ENCODE data around the gene DPH2.

The DPH2 gene

GRCh38 chr1:43946236-43947060, 23.4 kb upstream of the DPH2 start, which contains the start of gene IPO13:
Gene IPO13 (plus strand): TSS chr1:43946950. CDS start chr1:43947601, 651 bp downstream.
- peak within 1 kb of the TSS; percentile 90 for H3K27ac ChIP-seq
- TF ChIP-seq ZFX (IDR thresholded peaks at IDR 0.05) = peak; percentile 63
- TF ChIP-seq CTCF (conservative IDR thresholded peaks at IDR 0.05) = peak; percentile 93

- TF ChIP-seq CTCF (conservative IDR thresholded peaks at IDR 0.05) (no peak), ZFX (IDR thresholded peaks at IDR 0.05) (no peak)
- peak overlapping the region; percentile 90 for H3K27ac ChIP-seq
Observed at GRCh38 chr1:43947061-43947873, 22.5 kb upstream of the DPH2 start.

DNA sequence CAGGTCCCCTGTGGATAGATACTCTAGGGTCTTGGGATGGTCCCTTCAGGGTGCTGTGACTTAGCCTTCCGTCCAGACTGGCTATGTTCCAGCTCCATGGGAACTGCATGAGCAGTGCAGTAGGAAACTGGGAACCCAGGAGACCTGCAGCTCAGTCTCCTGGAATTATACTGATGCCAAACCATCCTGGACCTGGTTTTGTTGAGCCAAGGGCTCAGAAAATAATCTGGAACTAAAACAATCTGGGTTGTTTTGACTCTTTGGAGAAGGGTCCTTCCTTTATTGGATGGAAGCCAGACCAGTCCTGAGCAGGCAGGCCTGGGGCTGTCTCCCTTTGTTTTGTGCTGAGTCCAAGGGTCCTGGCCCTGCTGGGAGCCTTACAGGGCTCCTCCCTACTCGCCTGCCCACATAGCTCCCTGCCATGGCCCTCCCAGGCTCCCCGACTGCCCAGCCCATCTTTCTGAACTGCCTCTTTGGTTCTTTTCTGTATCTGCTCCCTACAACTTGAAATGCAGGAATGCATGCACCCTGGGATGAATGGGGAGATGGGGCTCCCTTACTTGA, 21.9 kb upstream of the DPH2 start:
- TF ChIP-seq CTCF (conservative IDR thresholded peaks at IDR 0.05) (no peak), ZFX (IDR thresholded peaks at IDR 0.05) (no peak)
- H3K27ac ChIP-seq = peak overlapping the region; percentile 90

DNA sequence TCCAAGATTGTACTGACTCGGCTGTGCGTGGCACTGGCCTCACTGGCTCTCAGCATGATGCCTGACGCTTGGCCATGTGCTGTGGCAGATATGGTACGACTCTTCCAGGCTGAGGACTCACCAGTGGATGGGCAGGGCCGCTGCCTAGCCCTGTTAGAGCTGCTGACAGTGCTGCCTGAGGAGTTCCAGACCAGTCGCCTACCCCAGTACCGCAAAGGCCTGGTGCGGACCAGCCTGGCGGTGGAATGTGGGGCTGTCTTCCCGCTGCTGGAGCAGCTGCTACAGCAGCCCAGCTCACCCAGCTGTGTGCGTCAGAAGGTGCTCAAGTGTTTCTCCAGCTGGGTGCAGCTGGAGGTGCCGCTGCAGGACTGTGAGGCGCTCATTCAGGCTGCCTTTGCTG, 20.1 kb upstream of the DPH2 start:
- TF ChIP-seq ZFX (IDR thresholded peaks at IDR 0.05) = no peak
- TF ChIP-seq CTCF (conservative IDR thresholded peaks at IDR 0.05) = no peak
- no peak overlapping the region for H3K27ac ChIP-seq

DNA sequence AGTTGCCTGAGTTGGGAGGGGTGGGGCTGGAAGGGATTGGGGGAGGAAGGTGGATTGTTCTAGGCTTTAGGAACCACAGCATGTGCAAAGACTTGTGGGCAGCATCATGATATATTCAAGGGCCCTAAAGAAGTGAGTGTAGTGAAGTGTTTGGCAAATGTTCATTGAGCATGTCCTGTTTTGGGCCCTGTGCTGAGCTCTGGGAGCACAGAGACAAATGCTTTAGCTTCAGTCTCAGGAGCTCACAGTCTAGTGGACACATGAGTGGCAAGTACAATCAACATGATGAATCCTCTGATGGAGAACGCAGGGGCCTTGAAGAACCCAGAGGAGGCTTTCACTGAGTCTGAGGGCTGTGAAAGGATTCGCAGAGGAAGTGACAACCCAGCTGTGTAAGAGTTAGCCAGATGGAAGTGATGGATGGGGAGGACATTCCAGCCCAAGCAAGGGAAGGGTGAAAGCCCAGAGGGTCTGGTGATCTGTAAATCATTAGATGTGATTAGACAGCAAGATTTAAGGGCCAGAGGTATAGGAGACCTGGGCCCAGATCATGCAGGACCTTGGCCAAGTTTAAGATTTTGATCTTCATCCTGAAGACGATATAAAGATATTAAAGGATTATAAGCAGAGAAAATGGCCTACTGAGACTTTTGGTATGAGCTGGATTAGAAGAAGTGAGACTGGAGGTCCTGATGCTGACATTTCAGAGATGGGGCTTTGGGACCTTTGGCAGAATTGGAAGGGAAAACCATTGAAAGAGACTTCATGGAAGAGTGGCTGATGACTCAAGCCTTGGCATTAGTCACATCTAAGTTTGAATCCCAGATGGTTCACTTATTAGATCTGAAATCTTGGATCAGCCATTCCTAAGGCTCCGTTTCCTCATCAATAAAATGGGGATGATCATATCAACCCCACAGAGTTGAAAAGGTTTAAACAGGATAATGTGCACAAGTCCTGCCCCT, 18.5 kb upstream of the DPH2 start:
- TF ChIP-seq ZFX (IDR thresholded peaks at IDR 0.05) (no peak), CTCF (conservative IDR thresholded peaks at IDR 0.05) (no peak)
- no peak overlapping the region for H3K27ac ChIP-seq

DNA sequence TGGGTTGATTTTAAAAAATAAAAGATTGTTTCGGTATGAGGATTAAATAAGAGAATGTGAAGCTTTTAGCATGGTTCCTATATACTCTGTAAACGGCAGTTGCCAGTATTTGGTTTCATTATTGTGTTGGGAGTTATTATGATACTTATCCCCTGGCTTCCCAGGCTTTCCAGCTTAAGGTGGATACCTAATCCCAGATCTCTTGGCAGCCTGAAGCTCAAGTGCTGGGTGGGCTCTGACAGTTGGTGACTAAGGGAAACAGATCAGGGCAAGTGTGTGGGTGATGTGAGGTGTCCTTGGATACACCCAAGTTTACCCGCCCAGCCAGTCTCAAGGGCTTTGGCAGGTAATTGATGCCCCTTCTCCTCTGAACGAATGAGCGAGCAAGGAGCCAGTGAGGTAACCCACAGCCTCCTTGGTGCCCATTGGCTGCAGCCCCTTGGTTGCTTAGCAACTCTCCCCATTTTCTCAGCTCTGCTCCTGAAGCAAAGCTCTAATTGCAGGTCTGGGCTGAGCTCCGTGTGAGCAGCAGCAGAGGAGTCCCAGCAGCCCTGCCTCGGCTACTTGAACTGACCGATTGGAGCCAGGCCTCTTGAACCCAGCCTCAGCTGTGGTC, 17.0 kb upstream of the DPH2 start:
- no peak for TF ChIP-seq CTCF (conservative IDR thresholded peaks at IDR 0.05)
- no peak overlapping the region for H3K27ac ChIP-seq
